Gastrocnemius medialis (tissue), 4 donors: ENCODE measurements around the gene SORCS1.

Experiments used
- POLR2A ChIP-seq, 2 donors: fragments of 450-650 bp; IDR thresholded peaks; one replicate each; pipeline ENCODE4 v1.6.1; 2017; ENCODE audit warnings: antibody characterized with exemption in 2 of 2, mild to moderate bottlenecking in 2 of 2, moderate library complexity in 2 of 2
- TF ChIP-seq, protein P1 (sequence below), 5 experiments: fragments of 450-650 bp in 3 of 5; fragments of 200-600 bp in 2 of 5; sonication (generic) in 2 of 5; IDR thresholded peaks in 4 of 5; conservative IDR thresholded peaks in 1 of 5; 1 replicate in 4 of 5; 2 replicates in 1 of 5; pipeline ENCODE4 v1.5.1; 2016 to 2019; ENCODE audit warnings: antibody characterized with exemption in 5 of 5, mild to moderate bottlenecking in 3 of 5, moderate library complexity in 3 of 5

DNA sequence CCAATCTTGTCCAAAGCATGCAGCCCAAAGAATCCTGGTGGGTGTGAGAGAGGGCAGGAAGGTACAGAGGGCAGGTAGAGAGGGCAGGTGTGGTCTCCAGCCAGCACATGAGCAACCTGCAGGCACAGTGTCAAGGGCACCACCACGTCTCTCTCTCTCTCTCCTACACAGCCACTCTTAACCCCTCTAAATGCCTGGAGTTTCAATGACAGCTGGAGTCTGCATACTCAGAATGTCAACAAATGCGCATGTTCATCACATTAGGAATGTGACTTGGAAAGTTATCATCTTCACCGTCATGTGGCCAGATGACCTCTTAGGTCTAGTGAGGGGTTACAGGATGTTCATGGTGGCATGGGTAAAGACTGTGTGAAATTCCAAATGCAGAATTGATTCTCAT, 456.8 kb downstream of the SORCS1 start:
- TF ChIP-seq, protein P1, sequence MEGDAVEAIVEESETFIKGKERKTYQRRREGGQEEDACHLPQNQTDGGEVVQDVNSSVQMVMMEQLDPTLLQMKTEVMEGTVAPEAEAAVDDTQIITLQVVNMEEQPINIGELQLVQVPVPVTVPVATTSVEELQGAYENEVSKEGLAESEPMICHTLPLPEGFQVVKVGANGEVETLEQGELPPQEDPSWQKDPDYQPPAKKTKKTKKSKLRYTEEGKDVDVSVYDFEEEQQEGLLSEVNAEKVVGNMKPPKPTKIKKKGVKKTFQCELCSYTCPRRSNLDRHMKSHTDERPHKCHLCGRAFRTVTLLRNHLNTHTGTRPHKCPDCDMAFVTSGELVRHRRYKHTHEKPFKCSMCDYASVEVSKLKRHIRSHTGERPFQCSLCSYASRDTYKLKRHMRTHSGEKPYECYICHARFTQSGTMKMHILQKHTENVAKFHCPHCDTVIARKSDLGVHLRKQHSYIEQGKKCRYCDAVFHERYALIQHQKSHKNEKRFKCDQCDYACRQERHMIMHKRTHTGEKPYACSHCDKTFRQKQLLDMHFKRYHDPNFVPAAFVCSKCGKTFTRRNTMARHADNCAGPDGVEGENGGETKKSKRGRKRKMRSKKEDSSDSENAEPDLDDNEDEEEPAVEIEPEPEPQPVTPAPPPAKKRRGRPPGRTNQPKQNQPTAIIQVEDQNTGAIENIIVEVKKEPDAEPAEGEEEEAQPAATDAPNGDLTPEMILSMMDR (IDR thresholded peaks at IDR 0.05 in 4 of 5, conservative IDR thresholded peaks at IDR 0.05 in 1 of 5) = no peak
- no peak for TF ChIP-seq POLR2A (IDR thresholded peaks at IDR 0.05)
